NB4 (cell line): ENCODE measurements around the gene TTC33.

ENCODE experiments used
- CTCF ChIP-seq: IDR thresholded peaks from one replicate; pipeline ENCODE4 v1.5.1; 2012; ENCODE audit warnings: low read depth, low read length
- MYC ChIP-seq: IDR thresholded peaks from 2 replicates; pipeline ENCODE4 v1.6.1; 2011; ENCODE audit warnings: low read depth, low read length

GRCh38 chr5:40694433-40694832 lies 61.3 kb downstream of the TTC33 start:
- TF ChIP-seq CTCF (no peak), MYC (no peak)
